ENCODE data around the gene ASTN2. TPM values are rescaled to one million over a fixed set of nuclear protein-coding genes. Genes with fewer than 3 reads are reported as not detected.

Gene ASTN2
- total RNA-seq, 1 experiment from 2014 or later: 11.4 TPM

DNA sequence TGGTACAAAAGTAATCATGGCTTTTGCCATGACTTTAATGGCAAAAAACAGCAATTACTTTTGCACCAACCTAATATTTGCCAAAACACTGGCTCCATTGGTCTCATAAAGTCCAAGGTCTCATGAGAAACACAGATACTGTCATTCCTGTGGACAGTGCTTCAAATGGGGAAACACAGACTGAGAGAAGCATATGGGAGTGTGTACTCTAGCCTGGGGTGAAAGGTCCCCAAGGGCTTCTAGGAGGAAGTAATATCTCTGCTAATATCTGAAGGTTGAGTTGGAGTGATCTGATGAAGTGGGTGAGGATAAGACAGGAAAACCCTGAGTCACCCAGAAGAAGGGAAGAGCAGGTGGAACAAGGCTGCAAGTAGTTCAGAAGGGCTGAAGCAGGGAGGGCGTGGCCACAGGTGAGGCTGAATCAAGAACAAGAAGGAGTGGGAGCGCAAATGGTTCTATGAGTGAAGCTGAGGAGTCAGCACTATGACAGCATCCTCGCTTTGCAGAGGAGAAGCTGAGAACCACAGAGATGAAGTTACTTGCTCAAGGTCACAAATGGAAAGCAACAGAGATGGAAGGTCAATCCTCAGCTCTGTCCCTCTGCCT is 164.1 kb downstream of the ASTN2 start:
- no peak for DNase-seq (ENCODE audit: low read depth)

- DNase-seq (ENCODE audit: low read depth): no peak
These were observed 165.1 kb downstream of the ASTN2 start for GRCh38 chr9:117249799-117250198.

- peak; percentile 7 for DNase-seq (ENCODE audit: low read depth)
These were observed 167.6 kb downstream of the ASTN2 start for GRCh38 chr9:117247266-117247665.

DNA sequence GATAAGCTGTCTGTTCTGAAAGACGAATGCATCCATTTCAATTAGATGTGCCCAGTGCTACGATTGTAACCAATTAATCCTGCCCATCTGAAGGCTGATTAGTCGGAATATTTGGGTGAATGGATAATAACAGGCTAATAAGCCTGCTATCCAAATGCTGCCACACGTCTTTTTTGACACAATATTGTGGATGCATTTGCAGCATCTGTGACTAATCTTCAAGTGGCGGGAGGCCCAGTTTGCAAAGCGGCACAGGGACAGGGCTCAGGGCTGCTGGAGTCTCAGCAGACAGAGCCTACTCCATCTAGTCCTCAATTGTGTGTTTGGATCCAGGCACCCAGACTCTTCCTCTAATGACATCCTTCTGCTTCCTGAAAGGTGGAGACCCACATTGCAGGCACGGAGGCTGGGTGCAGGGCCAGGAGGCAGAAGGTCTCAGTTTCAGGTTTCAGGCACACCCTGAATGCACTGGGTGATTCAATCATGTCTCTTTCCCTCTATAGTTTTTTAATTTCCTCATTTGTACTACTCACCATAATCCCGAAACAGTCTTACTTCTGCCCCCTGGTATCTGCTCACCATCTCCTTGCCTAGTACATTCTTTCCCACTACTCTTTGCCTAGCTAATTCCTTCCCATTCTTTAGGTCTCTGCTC is 169.6 kb downstream of the ASTN2 start:
- DNase-seq (ENCODE audit: low read depth): no peak

- DNase-seq (ENCODE audit: low read depth): no peak
These were observed 172.8 kb downstream of the ASTN2 start for GRCh38 chr9:117242082-117242481.

- DNase-seq (ENCODE audit: low read depth): no peak
These were observed 175.4 kb downstream of the ASTN2 start for GRCh38 chr9:117239428-117239827.

DNA sequence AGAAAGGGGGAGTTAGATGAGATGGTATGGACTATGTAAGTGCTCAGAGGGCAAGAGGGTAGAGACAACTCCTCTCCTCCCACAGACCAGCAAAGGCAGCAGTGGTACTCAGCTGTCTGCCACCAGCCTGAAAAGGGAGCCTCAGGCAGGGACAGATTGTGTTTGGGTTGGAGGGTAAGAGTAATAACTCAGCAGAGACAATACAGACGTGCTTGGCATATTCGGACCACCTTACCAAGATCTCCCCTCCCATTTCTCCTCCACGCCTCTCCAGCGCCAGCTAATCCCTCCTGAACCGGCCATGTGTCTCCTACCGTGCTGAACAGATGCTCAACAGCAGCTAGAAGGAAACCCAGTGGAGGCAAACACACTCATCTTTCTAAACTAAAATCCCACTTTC is 180.8 kb downstream of the ASTN2 start:
- no peak for DNase-seq (ENCODE audit: low read depth)

- DNase-seq (ENCODE audit: low read depth): no peak
These were observed 181.8 kb downstream of the ASTN2 start for GRCh38 chr9:117233016-117233415.

DNA sequence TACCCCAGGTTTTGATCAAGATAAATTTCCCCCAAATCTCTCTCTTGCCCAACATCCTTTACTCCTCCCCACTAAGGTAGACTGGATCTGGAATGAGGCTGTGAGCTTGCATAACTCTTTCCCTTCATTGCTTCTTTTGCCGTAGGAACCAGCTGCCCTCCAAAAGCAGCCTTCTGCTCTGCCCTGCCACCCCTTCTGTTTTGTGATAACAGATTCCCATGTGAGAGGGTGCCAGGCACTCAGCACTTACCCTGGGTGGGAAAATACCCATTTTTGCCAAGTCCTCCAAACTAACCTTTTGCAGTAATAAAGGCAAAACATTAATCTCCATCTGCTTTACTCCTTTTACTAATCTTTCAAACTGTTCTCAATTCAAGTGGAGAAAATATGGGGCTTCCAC is 182.6 kb downstream of the ASTN2 start:
- DNase-seq (ENCODE audit: low read depth): no peak

- DNase-seq (ENCODE audit: low read depth): no peak
These were observed 183.8 kb downstream of the ASTN2 start for GRCh38 chr9:117231012-117231411.

- DNase-seq (ENCODE audit: low read depth): peak; percentile 65
These were observed 190.2 kb downstream of the ASTN2 start for GRCh38 chr9:117224695-117225094.

DNA sequence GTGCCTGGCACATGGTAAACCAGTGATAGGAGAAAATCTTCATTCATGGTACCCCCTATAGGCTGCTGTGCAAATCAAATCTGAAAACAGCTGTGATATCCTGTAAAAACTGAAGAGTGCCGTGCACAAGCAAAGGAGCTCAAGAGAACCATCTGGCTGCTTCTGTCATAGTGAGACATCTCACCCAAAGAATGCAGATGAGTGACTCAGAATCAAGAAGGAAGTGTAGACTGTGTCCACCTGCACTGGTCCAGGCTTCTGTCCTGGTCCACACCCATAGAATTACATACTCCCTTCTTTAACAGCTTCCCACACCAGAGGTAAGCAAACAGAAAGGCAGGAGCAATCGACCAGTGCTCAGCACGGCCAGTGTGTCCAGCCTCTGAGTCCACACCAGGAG is 195.9 kb downstream of the ASTN2 start:
- peak; percentile 66 for DNase-seq (ENCODE audit: low read depth)

DNA sequence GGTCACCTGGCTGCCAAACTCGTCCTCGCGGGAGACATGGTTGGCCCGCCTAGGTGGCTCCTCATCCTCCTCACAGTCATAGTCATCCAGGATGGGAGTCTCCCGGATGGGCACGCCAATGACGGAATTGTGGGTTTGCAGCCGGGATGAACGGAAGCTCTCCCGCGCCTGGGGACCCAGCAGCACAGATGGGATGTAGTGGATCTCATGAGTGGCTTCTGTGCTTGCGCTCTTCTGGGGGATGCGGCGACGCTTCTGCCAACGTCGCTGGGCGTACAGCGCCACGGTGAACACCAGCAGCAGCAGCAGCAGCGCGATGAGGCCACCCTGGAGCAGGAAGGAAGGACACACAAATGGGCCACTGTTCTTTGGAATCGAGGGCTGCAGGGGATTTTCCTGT is 200.4 kb downstream of the ASTN2 start:
- peak; percentile 54 for DNase-seq (ENCODE audit: low read depth)

- DNase-seq (ENCODE audit: low read depth): no peak
These were observed 203.6 kb downstream of the ASTN2 start for GRCh38 chr9:117211280-117211679.

GRCh38 chr9:117205806-117206205 is 209.1 kb downstream of the ASTN2 start:
- DNase-seq (ENCODE audit: low read depth): peak; percentile 10

- DNase-seq (ENCODE audit: low read depth): no peak
These were observed 209.9 kb downstream of the ASTN2 start for GRCh38 chr9:117204971-117205370.

- DNase-seq (ENCODE audit: low read depth): no peak
These were observed 223.2 kb downstream of the ASTN2 start for GRCh38 chr9:117191504-117192261.

DNA sequence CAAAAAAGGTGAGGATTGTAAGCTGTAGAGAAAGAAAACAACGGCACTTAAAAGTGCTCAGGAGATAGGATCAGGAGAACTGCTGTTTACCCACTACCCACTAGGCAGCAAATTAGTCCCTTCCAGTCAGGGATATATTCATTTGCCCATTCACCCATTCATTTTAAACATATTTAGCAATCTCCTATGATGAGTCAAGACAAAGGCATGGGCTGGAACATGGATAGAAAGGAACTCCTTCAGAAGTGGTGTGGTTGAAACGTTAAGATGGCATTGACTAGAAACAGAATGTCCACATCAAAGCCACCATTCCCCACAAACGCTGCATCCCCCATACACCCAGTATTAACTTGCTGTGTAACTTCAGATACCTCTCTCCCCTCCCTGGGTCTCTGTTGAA is 225.7 kb downstream of the ASTN2 start:
- peak; percentile 75 for DNase-seq (ENCODE audit: low read depth)

GRCh38 chr9:117188394-117188793 is 226.5 kb downstream of the ASTN2 start:
- no peak for DNase-seq (ENCODE audit: low read depth)

DNA sequence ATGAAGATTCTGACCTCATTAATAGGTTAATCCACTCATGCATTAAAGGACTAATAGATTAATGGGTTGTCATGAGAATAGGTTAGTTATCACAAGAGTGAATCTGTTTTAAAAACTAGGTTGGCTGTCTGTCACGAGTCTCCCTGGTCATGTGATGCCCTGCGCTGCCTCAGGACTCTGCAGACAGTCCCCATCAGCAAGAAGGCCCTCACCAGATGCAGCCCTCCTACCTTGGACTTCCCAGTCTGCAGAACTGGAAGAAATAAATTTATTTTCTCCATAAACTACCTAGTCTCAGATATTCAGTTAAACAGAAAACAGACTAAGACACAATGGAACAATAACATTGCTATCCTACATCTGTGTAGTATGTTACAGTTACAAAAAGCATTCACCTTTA is 227.4 kb downstream of the ASTN2 start:
- DNase-seq (ENCODE audit: low read depth): no peak

DNA sequence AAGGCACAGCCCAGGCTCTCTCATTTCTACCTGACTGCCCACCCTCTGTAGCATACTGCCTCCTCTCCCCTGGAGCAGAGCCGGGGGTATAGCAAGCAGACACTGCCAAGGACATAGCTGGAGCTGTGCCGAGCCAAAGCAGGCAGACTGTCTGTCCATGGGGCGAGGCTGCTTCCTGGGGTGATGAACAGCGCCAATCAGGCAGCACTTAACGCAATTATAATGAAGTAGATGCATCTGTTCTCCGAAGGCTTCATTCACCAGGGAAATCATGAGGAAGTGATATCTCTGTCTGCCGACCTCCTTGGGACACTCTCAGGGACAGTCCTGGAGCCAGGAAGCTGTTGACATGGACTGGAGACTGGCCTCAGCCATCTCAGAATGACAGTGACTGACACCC is 230.7 kb downstream of the ASTN2 start:
- no peak for DNase-seq (ENCODE audit: low read depth)

- no peak for DNase-seq (ENCODE audit: low read depth)
These were observed 232.8 kb downstream of the ASTN2 start for GRCh38 chr9:117182046-117182445.

All from HT1080 (cell line).